HepG2 (cell line): ENCODE measurements around the gene ZNF23. TPM values are rescaled to one million over a fixed set of nuclear protein-coding genes. Genes with fewer than 3 reads are reported as not detected.

Source experiments
- ATF3 ChIP-seq: sonication (generic); formaldehyde crosslinking; IDR thresholded peaks from 2 replicates; pipeline ENCODE4 v1.4.0; 2020; ENCODE audit warnings: missing genetic modification reagents
- ATF6 ChIP-seq: sonication (generic); formaldehyde crosslinking; conservative IDR thresholded peaks from 2 replicates; pipeline ENCODE4 v1.4.0; 2020; ENCODE audit warnings: missing genetic modification reagents
- FOSL1 ChIP-seq: sonication (generic); formaldehyde crosslinking; IDR thresholded peaks from 2 replicates; pipeline ENCODE4 v1.9.0; 2021; ENCODE audit warnings: missing genetic modification reagents, borderline replicate concordance
- GABPB1 ChIP-seq: IDR thresholded peaks from 2 replicates; pipeline ENCODE4 v1.6.1; 2016; ENCODE audit warnings: mild to moderate bottlenecking, missing genetic modification reagents, moderate library complexity, missing compliant biosample characterization
- HOMEZ ChIP-seq: IDR thresholded peaks from 2 replicates; pipeline ENCODE4 v1.6.1; 2016; ENCODE audit warnings: low read depth
- HOXA3 ChIP-seq: sonication (generic); formaldehyde crosslinking; IDR thresholded peaks from 2 replicates; pipeline ENCODE4 v1.5.0; 2020; ENCODE audit warnings: missing genetic modification reagents
- MYNN ChIP-seq: sonication (generic); formaldehyde crosslinking; IDR thresholded peaks from 2 replicates; pipeline ENCODE4 v1.4.0; 2020; ENCODE audit warnings: mild to moderate bottlenecking, low read depth, missing genetic modification reagents
- NFKBIZ ChIP-seq: IDR thresholded peaks from 2 replicates; pipeline ENCODE4 v1.6.1; 2018; ENCODE audit warnings: missing genetic modification reagents, missing compliant biosample characterization
- RFX1 ChIP-seq: fragments of 450-650 bp; IDR thresholded peaks from 2 replicates; pipeline ENCODE4 v1.6.1; 2017
- SRF ChIP-seq: IDR thresholded peaks from 2 replicates; pipeline ENCODE4 v1.6.1; 2011; ENCODE audit warnings: mild to moderate bottlenecking, low read depth, low read length, moderate library complexity
- TAF15 ChIP-seq: fragments of 200-400 bp; formaldehyde crosslinking; IDR thresholded peaks from one replicate; pipeline ENCODE4 v1.6.1; 2018; ENCODE audit warnings: mild to moderate bottlenecking, low read depth, low read length; ENCODE audit not compliant: poor library complexity, severe bottlenecking
- TEAD2 ChIP-seq: sonication (generic); formaldehyde crosslinking; IDR thresholded peaks from 2 replicates; pipeline ENCODE4 v1.9.0; 2021; ENCODE audit warnings: missing genetic modification reagents
- THAP11 ChIP-seq: IDR thresholded peaks from 2 replicates; pipeline ENCODE4 v1.6.1; 2016; ENCODE audit warnings: missing biosample characterization, missing genetic modification reagents
- TOPORS ChIP-seq: sonication (generic); formaldehyde crosslinking; IDR thresholded peaks from 2 replicates; pipeline ENCODE4 v1.8.0; 2023; ENCODE audit warnings: mild to moderate bottlenecking, missing genetic modification reagents
- ZBTB26 ChIP-seq: IDR thresholded peaks from 2 replicates; pipeline ENCODE4 v1.6.1; 2016; ENCODE audit warnings: missing compliant biosample characterization, missing genetic modification reagents, borderline replicate concordance
- ZNF24 ChIP-seq: fragments of 450-650 bp; IDR thresholded peaks from 2 replicates; pipeline ENCODE4 v1.6.1; 2017; ENCODE audit warnings: antibody characterized with exemption, mild to moderate bottlenecking
- ZNF251 ChIP-seq: sonication (generic); formaldehyde crosslinking; IDR thresholded peaks from 2 replicates; pipeline ENCODE4 v1.9.0; 2021; ENCODE audit warnings: mild to moderate bottlenecking, missing genetic modification reagents
- ZNF530 ChIP-seq: sonication (generic); formaldehyde crosslinking; IDR thresholded peaks from 2 replicates; pipeline ENCODE4 v1.5.0; 2020; ENCODE audit warnings: low read depth, mild to moderate bottlenecking, missing genetic modification reagents
- ZNF598 ChIP-seq: sonication (generic); formaldehyde crosslinking; IDR thresholded peaks from 2 replicates; pipeline ENCODE4 v1.5.1; 2020; ENCODE audit warnings: mild to moderate bottlenecking, missing genetic modification reagents, borderline replicate concordance
- ZNF619 ChIP-seq: sonication (generic); formaldehyde crosslinking; IDR thresholded peaks from 2 replicates; pipeline ENCODE4 v1.4.0; 2020; ENCODE audit warnings: mild to moderate bottlenecking, missing genetic modification reagents
- ZNF652 ChIP-seq: IDR thresholded peaks from 2 replicates; pipeline ENCODE4 v1.6.1; 2016; ENCODE audit warnings: low read depth, borderline replicate concordance
- ZNF746 ChIP-seq: sonication (generic); formaldehyde crosslinking; IDR thresholded peaks from 2 replicates; pipeline ENCODE4 v1.8.0; 2022; ENCODE audit warnings: mild to moderate bottlenecking, missing genetic modification reagents
- ZNF782 ChIP-seq: sonication (generic); formaldehyde crosslinking; IDR thresholded peaks from 2 replicates; pipeline ENCODE4 v1.4.0; 2020; ENCODE audit warnings: missing genetic modification reagents, mild to moderate bottlenecking, borderline replicate concordance
- ZNF792 ChIP-seq: IDR thresholded peaks from 2 replicates; pipeline ENCODE4 v1.6.1; 2016
- ZSCAN9 ChIP-seq: IDR thresholded peaks from 2 replicates; pipeline ENCODE4 v1.6.1; 2016; ENCODE audit warnings: borderline replicate concordance
- polyA plus RNA-seq, 8 experiments: library from polyadenylated mRNA; depleted of rRNA in 3 of 8; stranded (reverse) in 7 of 8; unstranded in 1 of 8; fragments of >200 nt; fragmentation: Illumina TruSeq in 4 of 8; extraction: Trizol in 4 of 8; gene quantifications; 2 replicates each; pipeline versions ENCODE4 v1.2.1 to v1.2.3, GENCODE V29; 2011 to 2016; ENCODE audit warnings: low read depth in 4 of 8, missing spikeins in 1 of 8, mixed read lengths in 1 of 8; ENCODE audit not compliant: insufficient read depth in 1 of 8
- total RNA-seq, 5 experiments: library from RNA; depleted of rRNA; stranded (reverse); fragments of >200 nt; fragmentation: Illumina TruSeq; extraction: Trizol; gene quantifications; 2 replicates each; pipeline ENCODE4 v1.2.3, GENCODE V29; 2016; ENCODE audit warnings: low read depth in 1 of 5

Gene ZNF23
- total and polyA plus RNA-seq, 2 of the 13 experiments (the other 11 are each of a cell fraction or from before 2014, with no cell fraction given) = 8.6 to 12.2 TPM

GRCh38 chr16:71426069-71426879 is 35.8 kb downstream of the ZNF23 start (continued):
- TF ChIP-seq SRF = no peak
- TF ChIP-seq MYNN (CRISPR knock-in tag) = 0 out of 2 replicates have a peak, but pooled peaks have one; percentile 60
- no peak for TF ChIP-seq ZNF251 (CRISPR knock-in tag)
- peak; percentile 88 for TF ChIP-seq THAP11 (CRISPR knock-in tag)
- peak; percentile 74 for TF ChIP-seq GABPB1 (CRISPR knock-in tag)
- TF ChIP-seq ZNF619 (CRISPR knock-in tag) = peak; percentile 96
- peak; percentile 97 for TF ChIP-seq HOMEZ (CRISPR knock-in tag)
- peak; percentile 99 for TF ChIP-seq ZNF24
- peak; percentile 89; the same call in 1 of the 2 replicates for TF ChIP-seq TOPORS
- peak; percentile 45; the same call in 1 of the 2 replicates for TF ChIP-seq ATF3 (CRISPR knock-in tag)
- peak; percentile 75 for TF ChIP-seq ZNF652 (CRISPR knock-in tag)
- TF ChIP-seq ZBTB26 (CRISPR knock-in tag) = no peak; the same call in none of the 2 replicates
- no peak for TF ChIP-seq RFX1
- TF ChIP-seq HOXA3 (CRISPR knock-in tag) = peak; percentile 91
- no peak for TF ChIP-seq TEAD2
- peak; percentile 93 for TF ChIP-seq ZNF792 (CRISPR knock-in tag)
- TF ChIP-seq ZNF530 (CRISPR knock-in tag) = no peak
- TF ChIP-seq TAF15 = no peak
- peak; percentile 98 for TF ChIP-seq ZNF598 (CRISPR knock-in tag)
- peak; percentile 97 for TF ChIP-seq ATF6 (CRISPR knock-in tag)
- TF ChIP-seq ZNF782 (CRISPR knock-in tag) = peak; percentile 88; the same call in 1 of the 2 replicates
- TF ChIP-seq FOSL1 (CRISPR knock-in tag) = 0 out of 2 replicates have a peak, but pooled peaks have one; percentile 38
- 0 out of 2 replicates have a peak, but pooled peaks have one; percentile 68 for TF ChIP-seq ZNF746
- peak; percentile 78; the same call in 1 of the 2 replicates for TF ChIP-seq NFKBIZ (CRISPR knock-in tag)
- TF ChIP-seq ZSCAN9 (CRISPR knock-in tag) = peak; percentile 97
